Right lobe of liver (tissue), 4 donors: ENCODE results near the gene DLX1.

ENCODE experiments used
- CTCF ChIP-seq, 4 donors: fragments of 200-600 bp in 3 of 4; fragments of 450-650 bp in 1 of 4; IDR thresholded peaks; one replicate each; pipeline versions ENCODE4 v1.5.1 to v1.8.0; 2016 to 2022; ENCODE audit warnings: antibody characterized with exemption in 4 of 4, mild to moderate bottlenecking in 2 of 4
- POLR2A ChIP-seq: fragments of 450-650 bp; IDR thresholded peaks from one replicate; pipeline ENCODE4 v1.6.1; 2017; ENCODE audit warnings: antibody characterized with exemption, mild to moderate bottlenecking
- donor health status: DM: no; HTN: no; CAD: no.
- donor health status: DM: no; HTN: no; CAD: no.
- donor health status: DM: no; HTN: yes; CAD: no.

GRCh38 chr2:172056293-172056692 lies 29.0 kb upstream of the DLX1 start:
- TF ChIP-seq CTCF (IDR thresholded peaks at IDR 0.05) (no peak), POLR2A (no peak)
